NCI-H82 treated with DMSO at 0.1 percent for 48 hours (cell line): ENCODE data around the gene SIK2.
"Not testable (repeated sequence)": the region's sequence is repeated elsewhere in the genome, so short reads cannot be mapped to it uniquely, and the experiment has no call there.

Experiments used
- DNase-seq: peaks from one replicate; lab custom pipeline; 2025; ENCODE audit not compliant: unreplicated experiment; lab: John Stamatoyannopoulos, UW

SIK2 gene

DNA sequence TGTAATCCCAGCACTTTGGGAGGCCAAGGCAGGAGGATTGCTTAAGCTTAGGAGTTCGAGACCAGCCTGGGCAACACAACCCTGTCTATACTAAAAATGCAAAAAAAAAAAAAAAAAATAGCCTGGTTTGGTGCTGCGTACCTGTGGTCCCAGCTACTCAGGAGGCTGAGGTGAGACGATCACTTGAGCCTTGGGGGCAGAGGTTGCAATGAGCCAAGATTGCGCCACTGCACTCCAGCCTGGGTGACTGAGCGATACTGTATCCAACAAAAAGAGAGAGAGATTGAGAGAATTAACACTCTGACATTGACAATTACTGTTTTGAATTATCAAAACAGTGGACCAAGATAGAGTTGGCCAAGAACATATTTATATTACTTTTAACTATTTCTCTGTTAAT, 53.7 kb downstream of the SIK2 start:
- DNase-seq = no peak

DNA sequence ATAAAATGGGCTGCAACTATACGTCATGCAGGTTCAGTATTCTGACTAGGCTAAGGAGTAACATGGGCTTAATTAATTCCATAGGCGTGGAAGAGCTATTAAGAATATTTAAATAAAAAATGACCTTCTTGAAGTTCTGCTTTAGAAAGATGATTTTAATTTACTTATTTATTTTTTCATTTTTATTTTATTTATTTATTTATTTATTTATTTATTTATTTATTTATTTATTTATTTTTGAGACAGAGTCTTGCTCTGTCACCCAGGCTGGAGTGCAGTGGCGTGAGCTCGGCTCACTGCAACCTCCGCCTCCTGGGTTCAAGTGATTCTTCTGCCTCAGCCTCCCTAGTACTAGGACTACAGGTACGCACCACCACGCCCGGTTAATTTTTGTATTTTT, 55.7 kb downstream of the SIK2 start:
- not testable (repeated sequence) for DNase-seq

- DNase-seq = not testable (repeated sequence)
Measured at GRCh38 chr11:111658493-111658892, 56.2 kb downstream of the SIK2 start.

GRCh38 chr11:111659201-111660115, 57.2 kb downstream of the SIK2 start:
- no peak for DNase-seq

GRCh38 chr11:111660822-111661221, 58.6 kb downstream of the SIK2 start:
- no peak for DNase-seq

- no peak for DNase-seq
Measured at GRCh38 chr11:111663820-111664219, 61.6 kb downstream of the SIK2 start.

DNA sequence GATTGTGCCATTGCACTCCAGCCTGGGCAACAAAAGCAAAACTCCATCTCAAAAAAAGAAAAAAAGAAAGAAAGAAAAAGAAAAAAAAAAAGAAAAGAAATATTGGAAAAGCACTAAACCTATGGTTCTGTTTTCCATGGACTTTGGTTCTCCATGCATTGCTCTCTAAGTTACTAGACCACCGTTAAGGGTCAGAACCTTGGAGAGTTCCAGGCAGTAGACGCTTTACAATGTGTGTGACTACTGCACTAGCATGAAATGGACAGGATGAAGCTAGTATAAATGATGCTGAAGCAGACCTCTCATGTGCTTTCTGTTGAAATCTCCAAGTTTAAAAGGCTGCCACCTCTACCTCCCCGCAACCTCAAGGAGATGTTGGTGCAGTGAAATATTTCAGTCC, 63.5 kb downstream of the SIK2 start:
- DNase-seq = no peak

- no peak for DNase-seq
Measured at GRCh38 chr11:111668980-111669379, 66.7 kb downstream of the SIK2 start.

- no peak for DNase-seq
Measured at GRCh38 chr11:111671383-111671782, 69.1 kb downstream of the SIK2 start.

DNA sequence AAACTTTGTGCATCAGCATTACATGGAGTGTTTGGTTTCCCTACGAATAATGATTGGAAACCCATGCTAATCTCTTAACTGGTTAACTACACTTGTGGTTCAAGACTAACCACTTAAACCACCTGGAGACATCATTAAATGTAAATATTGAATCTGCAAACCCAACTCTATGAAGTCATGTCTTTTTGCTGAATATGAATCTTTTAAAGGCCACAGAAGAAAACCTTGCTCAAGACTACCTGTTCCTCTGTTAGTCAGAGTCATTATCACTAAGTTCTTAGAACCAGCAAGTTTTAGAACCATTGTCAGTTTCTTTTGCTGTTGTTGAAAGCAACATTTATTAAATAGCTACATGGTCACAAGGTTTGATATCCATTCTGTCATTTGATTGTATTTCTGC, 70.7 kb downstream of the SIK2 start:
- DNase-seq = no peak

GRCh38 chr11:111674941-111675340, 72.7 kb downstream of the SIK2 start:
- no peak for DNase-seq

DNA sequence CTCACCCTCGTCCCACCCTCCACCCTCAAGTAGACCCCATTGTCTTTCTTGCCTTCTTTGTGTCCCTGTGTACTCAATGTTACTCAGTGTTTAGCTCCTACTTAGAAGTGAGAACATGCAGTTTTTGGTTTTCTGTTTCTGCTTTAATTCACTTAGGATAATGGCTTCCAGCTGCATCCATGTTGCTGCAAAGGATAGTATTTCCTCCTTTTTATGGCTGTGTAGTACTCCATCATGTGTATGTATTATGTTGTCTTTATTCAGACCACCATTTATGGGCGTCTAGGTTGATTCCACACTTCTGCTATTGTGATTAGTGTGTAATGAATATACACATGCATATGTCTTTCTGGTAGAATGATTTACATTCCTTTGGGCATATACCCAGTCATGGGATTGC, 73.6 kb downstream of the SIK2 start:
- DNase-seq = no peak

- no peak for DNase-seq
Measured at GRCh38 chr11:111676878-111677585, 74.8 kb downstream of the SIK2 start.

DNA sequence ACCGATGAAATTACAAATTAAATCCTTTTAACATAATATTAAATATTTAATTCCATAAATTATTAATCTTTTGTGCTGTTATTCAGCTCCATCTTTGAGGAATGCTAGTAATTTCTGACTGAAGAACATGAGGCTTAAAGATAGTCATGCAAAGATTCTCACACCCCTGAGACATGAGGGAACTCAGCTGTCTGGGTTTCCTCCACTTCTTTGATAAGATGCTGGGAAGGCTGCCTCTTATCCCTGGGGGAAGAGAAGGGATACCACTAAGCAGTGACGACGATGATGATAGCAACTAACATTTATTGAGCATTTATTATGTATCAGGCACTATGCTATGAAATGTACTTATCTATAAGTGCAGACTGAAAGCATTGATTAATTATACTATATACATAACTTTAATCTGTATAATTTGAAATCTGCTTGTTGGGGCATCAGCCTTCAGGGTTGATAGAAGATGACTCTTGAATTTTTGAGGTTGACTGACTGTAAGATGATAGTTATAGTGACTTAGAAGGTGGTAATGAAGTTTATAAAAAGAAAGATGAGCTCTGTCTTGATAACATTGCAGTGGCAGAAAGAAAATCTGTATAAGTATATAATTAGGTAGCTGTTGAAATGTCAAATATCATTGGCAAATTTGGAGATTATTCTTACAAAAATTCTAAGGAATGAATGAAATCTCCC, 78.4 kb downstream of the SIK2 start:
- no peak for DNase-seq

DNA sequence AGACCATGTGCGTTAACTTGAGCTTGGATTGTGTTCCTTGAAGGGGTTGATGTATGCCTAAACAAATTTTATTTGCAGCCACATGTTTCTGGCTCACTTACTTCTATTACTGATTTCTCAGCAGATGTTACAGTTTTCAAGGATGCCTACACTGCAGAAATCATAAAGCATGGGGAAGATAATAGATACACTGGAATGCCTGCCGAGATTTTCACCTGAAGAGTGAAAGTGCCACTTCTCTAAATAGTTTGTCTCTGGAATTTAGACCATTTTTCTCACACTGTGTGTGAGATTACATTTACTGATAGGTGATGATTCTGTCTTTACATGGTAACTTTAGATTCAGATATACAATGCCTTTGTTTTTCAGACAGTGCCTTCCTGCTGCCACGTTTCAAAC, 81.6 kb downstream of the SIK2 start:
- no peak for DNase-seq

GRCh38 chr11:111684251-111684650, 82.0 kb downstream of the SIK2 start:
- DNase-seq = no peak

GRCh38 chr11:111688013-111688412, 85.8 kb downstream of the SIK2 start:
- DNase-seq = no peak

DNA sequence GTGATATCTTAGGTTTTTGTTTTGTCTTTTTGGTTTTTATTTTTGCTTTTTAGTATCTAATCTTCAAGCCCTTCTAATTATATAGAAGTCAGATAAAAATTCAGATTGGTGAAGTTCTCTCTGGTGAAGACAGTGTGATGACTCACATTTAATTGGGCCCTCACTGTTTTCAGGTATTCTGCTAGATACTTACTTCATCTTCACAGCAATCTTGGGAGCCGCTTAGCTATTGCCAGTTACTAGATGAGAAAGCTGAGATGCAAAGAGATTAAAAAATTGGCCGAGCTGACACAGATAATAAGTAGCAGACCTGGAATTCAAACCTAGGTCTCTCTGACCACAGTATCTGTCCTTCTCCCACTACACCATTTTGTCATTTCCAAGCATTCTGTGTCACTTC, 88.9 kb downstream of the SIK2 start:
- no peak for DNase-seq

GRCh38 chr11:111691741-111692140, 89.5 kb downstream of the SIK2 start:
- DNase-seq = no peak

DNA sequence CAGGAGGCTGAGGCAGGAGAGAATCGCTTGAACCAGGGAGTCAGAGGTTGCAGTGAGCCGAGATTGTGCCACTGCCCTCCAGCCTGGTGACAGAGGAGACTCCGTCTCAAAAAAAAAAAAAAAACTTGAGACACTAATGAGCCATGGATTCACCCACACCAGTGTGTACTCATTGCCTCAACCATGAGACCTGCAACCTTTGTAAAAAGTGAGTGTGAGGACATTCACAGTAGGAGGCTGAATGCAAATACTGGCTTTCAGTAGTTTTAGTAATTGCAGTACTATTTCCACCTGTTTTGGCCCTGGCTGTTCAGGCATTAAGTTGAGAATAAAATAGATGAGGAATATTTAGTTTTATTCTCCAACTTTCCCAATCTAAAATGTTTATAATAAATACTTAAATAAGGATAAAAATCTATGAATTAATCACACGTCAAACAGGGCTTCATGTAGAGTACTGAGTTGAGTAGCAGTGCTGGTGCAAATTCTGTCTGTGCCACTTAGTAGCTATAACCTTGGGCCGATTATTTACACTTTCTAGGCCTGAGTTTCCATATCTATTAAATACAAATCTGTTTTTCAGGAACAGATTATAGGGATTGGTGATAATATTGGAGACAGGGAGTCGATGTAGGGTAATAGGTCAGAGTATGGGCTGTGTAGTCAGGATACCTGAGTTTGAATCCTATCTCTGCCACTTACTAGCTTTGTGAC, 91.1 kb downstream of the SIK2 start:
- DNase-seq = no peak

DNA sequence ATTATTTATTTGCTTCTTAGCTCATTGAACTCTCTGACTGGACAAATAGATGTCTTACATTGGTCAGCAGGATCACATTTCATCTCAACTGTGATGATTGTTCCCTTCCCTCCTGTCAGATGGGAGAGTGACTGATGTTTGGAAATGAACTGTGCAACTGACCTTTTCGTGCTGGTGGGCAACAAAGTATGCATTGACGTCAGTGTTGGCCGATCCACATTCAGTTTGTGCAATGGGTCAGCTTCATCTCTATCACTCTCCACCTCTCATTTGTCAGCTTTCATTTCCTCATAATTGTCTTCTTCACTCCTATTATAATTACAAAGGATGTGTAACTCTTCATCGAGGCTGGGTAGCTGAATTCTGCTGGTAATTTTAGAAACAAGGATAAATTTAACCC, 92.6 kb downstream of the SIK2 start:
- DNase-seq = no peak
